GM18505 (cell line): ENCODE results near the gene MAP1LC3A.
"Not testable (repeated sequence)": the region's sequence is repeated elsewhere in the genome, so short reads cannot be mapped to it uniquely, and the experiment has no call there.

ENCODE experiments used
- ATAC-seq: cut with Tn5 transposase; IDR thresholded peaks from one replicate; pipeline ENCODE4 v1.9.1; 2021; ENCODE audit not compliant: unreplicated experiment
- POLR2A ChIP-seq: IDR thresholded peaks from 4 replicates; pipeline ENCODE4 v1.6.1; 2011; ENCODE audit warnings: borderline replicate concordance; ENCODE audit not compliant: insufficient read depth, insufficient read length; ENCODE audit errors: extremely low read depth

The MAP1LC3A gene

GRCh38 chr20:34558320-34559218 lies at the start of gene MAP1LC3A:
TSS of gene MAP1LC3A (plus strand) at chr20:34558718. CDS start at chr20:34558869, 151 bp downstream.
- ATAC-seq, result peak; percentile 67
- no peak for TF ChIP-seq POLR2A

DNA sequence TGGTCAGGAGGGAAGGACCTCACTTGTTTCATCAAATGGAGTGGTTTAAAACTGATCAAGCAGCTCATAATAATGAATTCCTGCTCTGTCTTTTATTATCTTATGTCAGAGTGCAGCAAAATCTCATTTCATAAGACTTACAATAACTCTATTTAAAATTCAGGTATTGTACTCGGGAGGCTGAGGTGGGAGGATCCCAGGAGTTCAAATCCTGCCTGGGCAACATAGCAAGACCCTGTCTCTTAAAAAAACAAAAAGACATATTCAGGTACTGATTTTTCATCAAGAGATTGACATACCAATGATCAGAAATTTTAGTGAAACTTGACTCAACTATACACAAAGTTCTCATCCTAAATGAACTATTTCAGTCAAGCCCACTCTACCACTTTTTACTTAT lies 47.9 kb upstream of the MAP1LC3A start:
- ATAC-seq, result no peak
- TF ChIP-seq POLR2A, result no peak

GRCh38 chr20:34511891-34512265 lies 46.6 kb upstream of the MAP1LC3A start:
- no peak for ATAC-seq

GRCh38 chr20:34512266-34512954 lies 46.1 kb upstream of the MAP1LC3A start:
- no peak for TF ChIP-seq POLR2A
- ATAC-seq, result no peak

More at GRCh38 chr20:34511891-34512265, 46.6 kb upstream of the MAP1LC3A start:
- no peak for TF ChIP-seq POLR2A

- no peak for TF ChIP-seq POLR2A
- ATAC-seq, result no peak
Observed at GRCh38 chr20:34512955-34513419, 45.5 kb upstream of the MAP1LC3A start.

- ATAC-seq, result not testable (repeated sequence)
Observed at GRCh38 chr20:34514034-34514433, 44.5 kb upstream of the MAP1LC3A start.

DNA sequence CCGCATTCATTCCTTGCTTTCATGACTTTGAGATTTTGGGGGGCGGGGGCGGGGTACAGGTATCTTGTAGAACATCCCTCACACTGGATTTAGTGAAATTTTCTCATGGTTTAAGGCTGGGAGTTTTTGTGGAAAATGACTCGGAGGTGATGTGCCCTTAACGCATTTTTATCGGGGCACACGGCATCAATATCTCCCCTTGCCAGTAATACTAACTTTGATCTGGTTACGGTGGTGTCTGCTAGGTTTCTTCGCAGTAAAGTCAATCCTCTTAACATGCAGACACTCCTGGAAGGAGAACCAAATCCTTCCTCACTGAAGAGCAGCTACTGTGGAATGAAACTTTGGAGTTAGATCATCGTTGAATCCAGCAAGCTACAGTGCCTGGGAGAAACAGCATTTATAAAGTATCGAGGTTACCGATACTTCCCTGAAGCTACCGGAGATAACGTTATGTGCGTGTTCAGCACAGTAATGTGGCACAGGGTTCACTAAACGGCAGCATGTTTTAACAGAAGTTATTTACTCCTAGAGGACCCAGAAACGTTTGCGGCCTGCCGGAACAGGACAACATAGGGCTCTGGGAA lies 43.5 kb upstream of the MAP1LC3A start:
- no peak for TF ChIP-seq POLR2A
- ATAC-seq, result peak; percentile 4

DNA sequence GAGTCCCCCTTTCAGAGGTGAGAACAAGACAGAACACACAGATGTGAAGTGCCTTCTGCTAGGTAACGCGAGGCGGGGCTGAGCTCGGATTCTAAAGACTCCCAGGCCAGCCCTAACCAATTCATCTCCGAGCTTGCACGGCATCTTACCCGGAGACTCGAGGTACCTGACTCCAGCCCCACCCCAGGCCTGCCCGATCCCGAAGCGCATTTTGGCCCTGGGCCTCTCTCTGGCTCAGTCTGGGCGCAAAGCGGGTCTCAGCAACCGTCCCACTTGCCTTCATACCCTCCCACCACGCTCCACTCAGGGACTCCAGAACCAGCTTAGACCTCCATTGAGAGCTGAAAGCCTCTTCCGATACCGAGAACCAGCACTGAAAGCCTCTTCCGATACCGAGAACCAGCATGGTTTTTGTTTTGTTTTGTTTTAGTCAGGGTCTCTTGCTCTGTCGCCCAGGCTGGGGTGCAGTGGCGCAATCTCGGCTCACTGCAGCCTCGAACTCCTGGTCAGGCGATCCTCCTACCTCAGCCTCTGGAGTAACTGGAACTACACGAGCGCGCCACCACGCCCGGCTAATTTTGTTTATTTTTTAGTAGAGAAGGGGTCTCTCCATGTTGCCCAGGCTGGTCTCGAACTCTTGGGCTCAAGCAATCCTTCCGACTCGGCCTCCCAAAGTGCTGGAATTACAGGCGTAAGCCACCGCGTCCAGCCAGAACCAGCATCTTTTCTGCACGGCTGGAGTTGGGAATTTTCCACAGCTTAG lies 42.9 kb upstream of the MAP1LC3A start:
- peak; percentile 64 for TF ChIP-seq POLR2A
- peak; percentile 45 for ATAC-seq

- TF ChIP-seq POLR2A, result peak; percentile 79
- peak; percentile 58 for ATAC-seq
Observed at GRCh38 chr20:34516247-34517113, 42.0 kb upstream of the MAP1LC3A start, which contains the start of gene DYNLRB1. TSS of gene DYNLRB1 (plus strand) at chr20:34516422. CDS start at chr20:34516459, 37 bp downstream.

GRCh38 chr20:34517114-34517505 lies 41.4 kb upstream of the MAP1LC3A start:
- TF ChIP-seq POLR2A, result no peak
- no peak for ATAC-seq

DNA sequence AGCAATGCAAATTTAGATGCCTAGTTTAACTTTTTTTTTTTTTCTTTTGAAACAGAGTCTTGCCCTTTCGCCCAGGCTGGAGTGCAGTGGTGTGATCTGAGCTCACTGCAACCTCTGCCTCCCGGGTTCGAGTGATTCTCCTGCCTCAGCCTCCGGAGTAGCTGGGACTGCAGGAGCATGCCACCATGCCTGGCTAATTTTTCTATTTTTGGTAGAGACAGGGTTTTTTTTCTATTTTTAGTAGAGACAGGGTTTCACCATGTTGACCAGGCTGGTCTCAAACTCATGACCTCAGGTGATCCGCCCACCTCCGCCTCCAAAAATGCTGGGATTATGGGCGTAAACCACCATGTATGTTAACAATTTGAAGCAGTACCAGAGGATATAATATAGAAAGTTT lies 39.7 kb upstream of the MAP1LC3A start:
- ATAC-seq, result not testable (repeated sequence)

DNA sequence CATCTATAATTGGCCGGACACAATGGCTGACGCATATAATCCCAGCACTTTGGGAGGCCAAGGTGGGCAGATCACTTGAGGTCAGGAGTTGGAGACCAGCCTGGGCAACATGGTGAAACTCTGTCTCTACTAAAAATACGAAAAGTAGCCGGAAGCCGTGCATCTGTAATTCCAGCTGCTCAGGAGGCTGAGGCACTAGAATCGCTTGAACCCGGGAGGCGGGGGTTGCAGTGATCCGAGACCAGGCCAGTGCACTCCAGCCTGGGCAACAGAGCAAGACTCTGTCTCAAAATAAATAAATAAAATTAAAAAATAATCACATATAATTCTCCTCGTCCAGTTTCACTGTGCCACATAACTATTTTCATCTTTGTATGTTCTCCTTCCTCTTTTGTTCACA lies 38.7 kb upstream of the MAP1LC3A start:
- not testable (repeated sequence) for ATAC-seq

DNA sequence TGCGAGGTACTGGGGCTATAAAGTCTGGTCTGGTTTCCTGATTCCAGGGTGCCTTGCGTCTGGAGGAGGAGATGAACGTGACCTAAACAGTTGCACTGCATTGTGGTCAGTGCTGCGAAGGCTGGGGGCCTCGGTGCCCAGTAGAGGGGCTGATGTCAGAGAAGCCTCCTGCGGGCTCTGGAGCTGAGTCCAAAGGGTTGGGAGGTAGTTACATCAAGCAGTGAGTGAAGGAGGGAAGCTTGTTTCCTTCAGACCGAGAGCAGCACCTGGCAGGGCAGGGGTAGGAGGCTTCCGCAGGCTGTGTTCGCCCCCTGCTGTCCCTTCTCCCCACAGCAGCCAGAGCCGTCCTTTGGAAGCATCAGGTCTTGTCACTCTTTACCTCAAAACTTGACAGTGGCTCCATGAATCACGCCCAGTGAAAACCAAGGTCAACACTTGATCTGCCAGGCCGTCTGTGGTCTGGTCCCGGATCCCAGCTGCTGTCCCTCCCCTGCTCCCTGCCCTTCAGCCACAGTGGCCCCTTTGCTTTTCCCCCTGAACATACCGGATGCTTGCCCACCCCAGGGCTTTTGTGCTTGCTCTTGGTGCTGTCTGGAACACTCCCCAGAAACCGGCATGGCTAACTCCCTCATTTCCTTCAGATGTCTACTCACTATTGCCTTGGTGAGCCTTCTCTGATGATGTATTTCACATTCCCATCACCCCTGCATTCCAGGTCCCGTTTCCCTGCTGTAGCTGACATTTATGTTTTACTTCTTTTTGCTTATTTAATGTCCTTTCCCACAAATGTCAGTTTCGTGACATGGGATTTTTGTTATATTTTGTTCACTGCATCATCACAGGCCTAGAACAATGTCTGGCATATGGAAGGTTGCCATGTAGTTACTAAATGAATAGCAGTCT lies 35.3 kb upstream of the MAP1LC3A start:
- no peak for TF ChIP-seq POLR2A
- ATAC-seq, result no peak
